Colonic mucosa (tissue), 4 donors: Measurements from ENCODE around the gene ASMTL. TPM values are rescaled to one million over a fixed set of nuclear protein-coding genes. Genes with fewer than 3 reads are reported as not detected.

Source experiments
- DNase-seq: peaks from one replicate; pipeline ENCODE4 v3.0.0-alpha.2; 2020
- H3K27ac ChIP-seq: fragments of 200-600 bp; one replicate; pipeline ENCODE4 v1.8.0; 2021
- H3K27me3 ChIP-seq: fragments of 200-600 bp; one replicate; pipeline ENCODE4 v1.8.0; 2021
- H3K36me3 ChIP-seq: fragments of 200-600 bp; one replicate; pipeline ENCODE4 v1.8.0; 2021
- H3K4me1 ChIP-seq: fragments of 200-600 bp; one replicate; pipeline ENCODE4 v1.8.0; 2021; ENCODE audit warnings: mild to moderate bottlenecking
- H3K4me3 ChIP-seq: fragments of 200-600 bp; one replicate; pipeline ENCODE4 v1.8.0; 2021
- H3K9ac ChIP-seq, 2 donors: one replicate each; pipeline ENCODE4 v1.7.0; 2013; ENCODE audit warnings: control low read depth in 2 of 2, low read depth in 2 of 2, low read length in 2 of 2
- H3K9me3 ChIP-seq: fragments of 200-600 bp; one replicate; pipeline ENCODE4 v1.8.0; 2021
- CTCF ChIP-seq: fragments of 200-600 bp; IDR thresholded peaks from one replicate; pipeline ENCODE4 v1.8.0; 2022; ENCODE audit warnings: antibody characterized with exemption, mild to moderate bottlenecking
- intact Hi-C: fragments of 100-400 bp; cut with DNase I; formaldehyde crosslinking; loops from one replicate; pipeline ENCODE4 v1.14.1; 2022
- total RNA-seq, 2 donors: library from RNA; stranded (reverse); fragmentation: NEBNext Ultra II Directional in 1 of 2; extraction: Animal tissue kit (Norgen Biotek cat#: 25700) in 1 of 2; gene quantifications; one replicate each; pipeline ENCODE4 v1.2.1, GENCODE V29; 2021
- donor health status: healthy.
- donor health status: DM: no; HTN: no; CAD: no.
- donor health status: DM: no; HTN: no; CAD: no.

The ASMTL gene
- total RNA-seq, 2 donors from 2014 or later = 17.4 to 21.6 TPM

GRCh38 chrX:1358793-1359476, 93.8 kb downstream of the ASMTL start:
- H3K4me3 ChIP-seq = no peak overlapping the region
- H3K36me3 ChIP-seq = no peaks in the 10 kb centered on the region
- DNase-seq = no peak
- H3K27me3 ChIP-seq = no peaks in the 10 kb centered on the region
- intact Hi-C loops = no loop called here
- no peaks in the 10 kb centered on the region for H3K9me3 ChIP-seq
- TF ChIP-seq CTCF = no peak
- H3K9ac ChIP-seq = no peak overlapping the region
- no peaks in the 10 kb centered on the region for H3K4me1 ChIP-seq
- H3K27ac ChIP-seq = no peak overlapping the region

GRCh38 chrX:1357993-1358392, 94.7 kb downstream of the ASMTL start:
- Histone ChIP-seq H3K4me1 (no peaks in the 10 kb centered on the region), H3K9ac (no peak overlapping the region), H3K36me3 (no peaks in the 10 kb centered on the region), H3K27me3 (no peaks in the 10 kb centered on the region), H3K27ac (no peak overlapping the region), H3K4me3 (no peak overlapping the region), H3K9me3 (no peaks in the 10 kb centered on the region)
- intact Hi-C loops = no loop called here
- no peak for DNase-seq
- no peak for TF ChIP-seq CTCF

- Histone ChIP-seq H3K36me3 (no peaks in the 10 kb centered on the region), H3K27ac (no peak overlapping the region), H3K27me3 (no peaks in the 10 kb centered on the region), H3K9ac (no peak overlapping the region), H3K9me3 (no peaks in the 10 kb centered on the region), H3K4me1 (no peaks in the 10 kb centered on the region), H3K4me3 (no peak overlapping the region)
- DNase-seq = no peak
- no peak for TF ChIP-seq CTCF
- intact Hi-C loops = no loop called here
These were observed 97.3 kb downstream of the ASMTL start for GRCh38 chrX:1355131-1356046.

GRCh38 chrX:1354036-1355019, 98.4 kb downstream of the ASMTL start:
- H3K9ac ChIP-seq = no peak overlapping the region
- H3K27ac ChIP-seq = no peak overlapping the region
- no peaks in the 10 kb centered on the region for H3K36me3 ChIP-seq
- intact Hi-C loops = no loop called here
- TF ChIP-seq CTCF = no peak
- H3K4me1 ChIP-seq = no peaks in the 10 kb centered on the region
- DNase-seq = no peak
- H3K4me3 ChIP-seq = no peak overlapping the region
- no peaks in the 10 kb centered on the region for H3K9me3 ChIP-seq
- H3K27me3 ChIP-seq = no peaks in the 10 kb centered on the region

Other genes with a start within 250 kb of the ASMTL start
- gene CRLF2, start 240.3 kb downstream of the ASMTL start, total RNA-seq = under 1 TPM in 1 of 2 donors, not detected in 1; 0.32 TPM
- 1 to 10 TPM; 1.5 to 4.4 TPM for gene CSF2RA, start 184.1 kb downstream of the ASMTL start, total RNA-seq
- gene IL3RA, start 116.1 kb downstream of the ASMTL start, total RNA-seq = 1 to 10 TPM; 2.1 to 6.7 TPM
- 100 to 1,000 TPM; 419 to 474 TPM for gene SLC25A6, start 60.8 kb downstream of the ASMTL start, total RNA-seq
- gene P2RY8, start 84.3 kb upstream of the ASMTL start, total RNA-seq = 1 to 10 TPM; 1.3 TPM
- 10 to 100 TPM; 42.4 to 44.6 TPM for gene AKAP17A, start 138.7 kb upstream of the ASMTL start, total RNA-seq
- under 1 TPM in 1 of 2 donors, not detected in 1; 0.27 TPM for gene ASMT, start 162.2 kb upstream of the ASMTL start, total RNA-seq